HK-2 (cell line): ENCODE data around the gene FMN2.

Experiments
- DNase-seq: peaks from one replicate; pipeline ENCODE4 v3.0.0-alpha.2; 2018; ENCODE audit not compliant: unreplicated experiment

The FMN2 gene

DNA sequence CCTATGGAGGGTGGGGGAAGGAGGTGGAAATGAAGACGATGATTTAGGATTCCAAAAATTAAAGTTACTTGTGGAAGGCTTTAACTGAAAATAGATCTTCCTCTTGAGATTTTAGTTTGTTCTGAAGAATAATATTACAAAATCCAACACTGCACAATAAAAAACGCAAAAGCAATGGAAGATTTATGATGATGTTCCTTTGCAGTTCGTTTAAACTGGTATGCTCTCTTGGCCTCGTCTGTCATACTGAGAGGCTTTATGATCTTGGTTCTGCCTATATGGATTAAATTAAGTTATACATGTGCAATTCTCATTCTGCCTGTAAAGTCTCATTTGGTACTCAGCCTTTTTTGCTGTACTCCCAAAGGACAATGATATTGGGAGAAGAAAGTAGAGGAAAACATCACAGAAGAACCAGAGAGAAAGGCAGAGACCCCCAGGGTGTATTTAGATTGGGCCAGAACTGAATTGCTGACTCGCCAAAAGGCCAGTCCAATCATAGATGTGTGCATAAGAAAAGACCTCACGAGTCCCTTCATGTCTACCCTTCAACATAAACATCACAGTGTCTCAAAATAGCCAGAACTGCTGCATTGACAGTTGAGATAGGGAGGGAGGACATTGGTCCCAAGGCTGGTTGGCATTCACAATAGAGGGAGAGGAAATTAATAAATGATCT is 331.7 kb downstream of the FMN2 start:
- no peak for DNase-seq

DNA sequence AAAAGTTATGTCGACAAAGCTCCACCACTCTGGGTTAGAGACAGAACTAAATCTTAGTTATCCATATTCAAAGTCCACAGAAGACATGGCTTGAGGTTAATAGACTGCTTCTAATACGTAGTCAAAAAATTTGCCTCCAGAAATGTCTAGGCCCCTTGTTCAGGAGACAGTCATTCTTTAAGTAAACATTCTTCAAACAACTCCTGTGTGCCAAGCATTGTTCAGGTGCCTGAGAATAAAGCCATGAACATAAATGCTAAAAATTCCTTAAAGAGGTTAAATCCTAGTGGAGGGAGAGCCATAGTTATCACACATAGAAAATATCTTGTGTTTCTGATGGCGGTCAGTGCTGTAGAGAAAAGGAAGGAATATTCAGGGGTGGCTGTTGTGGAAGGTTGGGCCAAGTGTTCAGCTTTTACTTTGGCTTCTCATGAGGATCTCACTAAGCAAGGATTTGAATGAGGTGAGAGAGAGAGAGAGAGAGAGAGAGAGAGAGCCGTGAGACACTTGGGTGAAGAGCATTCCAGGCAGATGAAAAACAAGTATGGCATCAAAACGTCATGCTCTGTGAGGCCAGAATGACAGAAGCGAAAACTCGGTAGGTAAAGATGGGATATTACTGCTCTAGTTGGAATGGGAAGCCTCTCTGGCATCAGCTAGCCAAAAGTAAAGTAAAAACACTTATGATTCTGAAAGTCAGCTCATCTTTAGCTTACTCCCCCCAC is 333.2 kb downstream of the FMN2 start:
- DNase-seq: no peak

GRCh38 chr1:240426051-240426450 is 334.4 kb downstream of the FMN2 start:
- no peak for DNase-seq

GRCh38 chr1:240435996-240436566 is 344.4 kb downstream of the FMN2 start:
- no peak for DNase-seq

GRCh38 chr1:240441669-240442068 is 350.0 kb downstream of the FMN2 start:
- no peak for DNase-seq

DNA sequence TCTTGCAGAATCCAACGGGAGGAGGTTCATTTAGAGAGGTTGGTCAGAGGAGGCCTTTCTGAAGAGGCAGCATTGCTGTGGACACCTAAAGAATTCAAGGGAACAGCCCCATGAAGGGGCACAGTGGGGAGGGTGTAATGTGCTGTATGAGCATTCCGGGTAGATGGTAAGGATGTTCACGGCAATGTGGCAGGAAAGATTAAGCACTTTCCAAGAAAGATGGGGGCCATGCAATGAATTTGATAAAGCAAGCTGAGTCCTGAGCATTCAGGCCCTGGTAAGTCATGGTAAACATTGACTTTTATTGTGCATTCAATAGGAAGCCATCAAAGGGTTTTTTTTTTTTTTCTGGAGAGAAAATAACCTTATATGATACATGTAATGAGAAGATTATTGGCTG is 353.7 kb downstream of the FMN2 start:
- no peak for DNase-seq

GRCh38 chr1:240455228-240455821 is 363.6 kb downstream of the FMN2 start:
- no peak for DNase-seq

DNA sequence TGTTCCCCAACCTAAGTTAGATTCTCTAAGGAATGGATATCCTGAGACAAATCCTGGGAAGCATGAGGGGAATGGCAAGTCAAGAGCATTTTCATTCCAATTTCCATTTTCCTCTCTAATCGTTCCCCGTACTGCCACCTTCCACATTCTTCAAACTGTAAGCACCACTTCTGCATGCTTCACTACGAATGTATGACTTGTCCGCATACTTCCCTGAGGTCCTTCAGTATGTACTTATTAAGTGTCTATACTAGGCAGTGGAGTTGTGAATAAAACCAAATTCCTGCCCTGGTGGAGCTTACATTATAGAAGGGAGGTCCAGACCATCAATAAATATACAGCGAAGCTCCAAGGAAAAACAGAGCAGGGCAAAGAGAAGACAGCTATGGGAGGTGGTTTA is 365.5 kb downstream of the FMN2 start:
- DNase-seq: no peak

- no peak for DNase-seq
Measured at GRCh38 chr1:240462277-240462676, 370.6 kb downstream of the FMN2 start.

GRCh38 chr1:240462766-240463395 is 371.2 kb downstream of the FMN2 start:
- DNase-seq: no peak

DNA sequence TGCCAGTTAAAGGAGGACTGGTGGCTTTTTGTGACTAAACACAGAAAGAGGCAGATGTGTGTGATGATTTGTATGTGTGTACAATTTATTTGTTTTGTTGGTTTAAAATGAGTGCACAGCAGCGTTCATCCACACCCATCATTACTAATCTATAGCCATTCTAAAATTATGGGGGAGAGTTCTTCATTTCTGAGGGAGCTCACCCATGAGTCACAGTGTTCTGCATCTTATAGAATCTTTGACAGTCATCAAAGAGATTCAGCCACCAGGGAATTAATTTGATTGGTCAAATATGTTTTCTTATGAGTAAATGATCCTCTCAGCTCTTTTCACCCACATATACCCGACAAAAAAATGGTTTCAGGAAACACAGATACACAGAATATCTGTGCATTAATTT is 372.4 kb downstream of the FMN2 start:
- DNase-seq: no peak

DNA sequence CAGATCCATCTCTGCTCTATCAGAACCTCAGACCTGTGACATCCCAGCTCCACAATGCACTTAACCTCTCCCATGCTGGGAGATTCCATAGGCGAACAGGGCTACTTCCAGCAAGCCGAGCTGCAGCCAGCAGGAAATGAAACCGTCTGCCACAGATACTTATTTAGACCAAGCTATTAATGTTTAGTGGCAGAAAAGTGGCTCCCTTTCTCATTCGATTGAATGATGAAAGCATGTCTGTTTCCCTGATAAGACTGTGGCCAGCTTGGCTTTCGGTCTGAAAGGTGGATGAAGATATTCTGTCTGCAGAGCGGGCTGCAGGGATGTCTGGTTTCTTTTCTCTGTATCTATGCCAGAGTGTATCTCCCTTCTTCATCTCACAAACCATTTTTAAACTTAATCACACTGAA is 373.9 kb downstream of the FMN2 start:
- peak; percentile 32 for DNase-seq

DNA sequence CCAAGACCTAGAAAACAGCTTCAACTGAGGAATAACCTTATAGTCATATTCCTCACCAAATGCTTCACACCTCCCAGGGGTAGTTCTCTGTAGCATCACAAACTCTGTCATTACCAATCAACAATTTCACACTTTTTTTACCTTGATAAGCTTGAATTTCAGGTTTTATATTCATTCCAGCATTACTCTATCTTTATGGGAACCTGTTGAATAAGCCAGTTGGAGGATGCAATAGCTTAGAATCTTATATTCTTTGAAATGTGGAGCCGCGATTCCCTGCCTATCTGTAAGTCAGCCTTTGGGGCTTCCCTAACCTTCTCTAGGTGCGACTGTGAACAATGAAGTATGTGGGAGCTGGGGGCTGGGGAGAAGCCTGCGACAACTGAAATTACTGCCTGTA is 374.8 kb downstream of the FMN2 start:
- no peak for DNase-seq

- no peak for DNase-seq
Measured at GRCh38 chr1:240467895-240468294, 376.2 kb downstream of the FMN2 start.

DNA sequence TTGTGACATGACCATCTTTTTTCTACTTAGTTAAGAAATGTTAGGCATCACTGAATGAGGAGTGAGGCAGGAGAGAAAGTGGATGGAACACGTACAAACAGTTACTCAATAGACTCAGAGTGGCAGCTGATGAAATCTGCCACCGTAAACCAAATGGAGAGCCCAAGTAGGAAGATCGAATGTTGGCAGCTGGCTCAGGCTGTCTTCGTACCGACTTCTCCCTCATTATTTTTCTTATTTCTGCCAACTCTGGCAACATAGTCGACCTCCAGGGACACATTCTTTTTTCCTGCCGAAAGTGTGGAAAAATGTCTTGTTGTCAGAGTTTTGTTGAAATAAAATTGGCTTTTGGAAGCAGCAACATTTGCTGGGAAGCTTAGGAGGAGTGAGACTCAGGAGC is 377.0 kb downstream of the FMN2 start:
- no peak for DNase-seq

GRCh38 chr1:240474133-240474614 is 382.5 kb downstream of the FMN2 start:
- no peak for DNase-seq

- DNase-seq: no peak
Measured at GRCh38 chr1:240475832-240476231, 384.1 kb downstream of the FMN2 start.

GRCh38 chr1:240478536-240478935 is 386.9 kb downstream of the FMN2 start:
- no peak for DNase-seq

- DNase-seq: no peak
Measured at GRCh38 chr1:240484804-240485443, 393.2 kb downstream of the FMN2 start.

DNA sequence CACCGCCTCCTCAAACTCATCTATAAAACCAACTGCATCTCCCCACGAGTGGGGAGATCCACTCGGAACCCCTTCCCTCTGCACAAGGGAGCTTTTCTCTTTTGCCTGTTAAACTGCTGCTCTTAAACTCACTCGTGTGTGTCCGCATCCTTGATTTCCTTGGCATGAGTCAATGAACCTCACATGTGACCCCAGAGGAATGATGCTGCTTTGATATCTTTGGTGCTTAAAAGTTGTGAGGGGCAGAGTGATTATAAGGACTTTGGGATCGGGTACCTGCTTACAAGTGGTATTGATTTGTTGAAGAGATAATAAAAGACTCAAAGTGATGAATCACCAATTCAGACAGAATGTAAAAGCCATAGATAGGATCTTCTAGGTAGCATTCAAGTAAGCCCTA is 394.9 kb downstream of the FMN2 start:
- no peak for DNase-seq

DNA sequence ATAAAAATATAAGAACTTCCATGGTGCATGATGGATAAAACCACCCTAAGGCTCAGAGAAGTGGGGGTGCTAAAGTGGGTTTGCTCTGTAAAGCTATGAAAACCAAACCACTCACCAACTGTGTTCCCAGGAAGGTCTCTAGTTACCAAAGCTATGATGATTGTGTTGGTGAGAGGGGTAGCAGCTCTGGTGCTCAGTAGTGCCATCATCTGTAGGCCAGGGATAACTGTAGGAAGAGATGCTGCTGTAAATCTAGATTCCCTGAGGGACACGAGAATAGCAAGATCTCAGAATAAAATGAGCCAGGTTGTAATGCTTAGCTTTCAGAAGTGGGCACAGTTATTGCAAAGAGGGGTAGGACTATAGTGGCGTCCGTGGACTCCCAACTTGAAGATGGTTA is 395.8 kb downstream of the FMN2 start:
- DNase-seq: no peak

- peak; percentile 38 for DNase-seq
Measured at GRCh38 chr1:240491156-240491555, 399.5 kb downstream of the FMN2 start.
